GM21825 (cell line): ENCODE measurements around the gene LIN9.

Experiments used
- ATAC-seq: cut with Tn5 transposase; IDR thresholded peaks from one replicate; pipeline ENCODE4 v1.9.1; 2021; ENCODE audit warnings: mild to moderate bottlenecking, moderate library complexity; ENCODE audit not compliant: unreplicated experiment

The LIN9 gene

DNA sequence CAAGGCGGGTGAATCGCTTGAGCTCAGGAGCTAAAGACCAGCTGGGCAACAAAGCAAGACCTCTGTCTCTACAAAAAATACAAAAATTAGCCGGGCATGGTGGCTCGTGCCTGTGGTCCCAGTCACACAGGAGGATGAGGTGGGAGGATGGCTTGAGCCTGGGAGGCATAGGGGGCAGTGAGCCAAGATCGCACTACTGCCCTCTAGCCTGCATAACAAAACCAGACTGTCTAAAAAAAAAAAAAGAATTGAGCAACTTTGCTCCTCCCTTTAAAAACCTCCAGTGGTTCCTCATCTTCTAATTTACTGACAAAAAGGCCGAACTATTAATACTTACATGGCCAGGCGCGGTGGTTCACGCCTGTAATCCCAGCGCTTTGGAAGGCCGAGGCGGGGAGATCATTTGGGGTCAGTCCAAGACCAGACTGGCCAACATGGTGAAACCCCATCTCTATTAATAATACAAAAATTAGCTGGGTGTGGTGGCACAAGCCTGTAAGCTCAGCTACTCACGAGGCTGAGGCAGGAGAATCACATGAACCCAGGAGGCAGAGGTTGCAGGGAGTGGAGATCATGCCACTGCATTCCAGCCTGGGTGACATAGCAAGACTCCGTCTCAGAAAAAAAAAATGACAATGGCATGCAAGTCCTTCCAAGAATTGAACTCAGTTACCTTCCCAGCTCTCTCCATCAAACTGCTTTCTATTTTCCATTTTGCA, 126.8 kb downstream of the LIN9 start:
- ATAC-seq: no peak
